Neural cell (in vitro differentiated cells): ENCODE results near the gene PIGO. TPM values are rescaled to one million over a fixed set of nuclear protein-coding genes. Genes with fewer than 3 reads are reported as not detected.

Experiments
- H2AFZ ChIP-seq: fragments of 200-600, 300-800 bp; sonication (generic), shearing (Covaris generic); 2 replicates; pipeline ENCODE4 v1.6.0; 2014; ENCODE audit warnings: low read depth, mild to moderate bottlenecking, antibody characterized with exemption, low read length, moderate library complexity
- H3F3A ChIP-seq: fragments of 200-600 bp; shearing (Covaris generic); 2 replicates; pipeline ENCODE4 v1.6.1; 2016; ENCODE audit warnings: mild to moderate bottlenecking, moderate library complexity, mixed read lengths, antibody characterized with exemption, low read length; ENCODE audit not compliant: insufficient read depth, poor library complexity, severe bottlenecking
- H3K27ac ChIP-seq: fragments of 200-600, 300-800 bp; sonication (generic), shearing (Covaris generic); 2 replicates; pipeline ENCODE4 v1.5.1; 2014; ENCODE audit warnings: mild to moderate bottlenecking, low read length, moderate library complexity
- H3K27me3 ChIP-seq: fragments of 300-800, 200-600 bp; sonication (generic), shearing (Covaris generic); 2 replicates; pipeline ENCODE4 v1.6.0; 2014; ENCODE audit warnings: mild to moderate bottlenecking, low read depth, low read length, moderate library complexity; ENCODE audit not compliant: insufficient read depth
- H3K36me3 ChIP-seq: fragments of 300-800, 200-600 bp; sonication (generic), shearing (Covaris generic); 2 replicates; pipeline ENCODE4 v1.5.1; 2014; ENCODE audit warnings: mild to moderate bottlenecking, antibody characterized with exemption, low read length, moderate library complexity; ENCODE audit not compliant: insufficient read depth
- H3K4me2 ChIP-seq: fragments of 300-800, 200-600 bp; sonication (generic), shearing (Covaris generic); 2 replicates; pipeline ENCODE4 v1.6.0; 2014; ENCODE audit warnings: mild to moderate bottlenecking, low read length
- H3K4me3 ChIP-seq: fragments of 300-800, 200-600 bp; sonication (generic), shearing (Covaris generic); 2 replicates; pipeline ENCODE4 v1.5.1; 2014; ENCODE audit warnings: mild to moderate bottlenecking, low read length, moderate library complexity
- H3K79me2 ChIP-seq: fragments of 200-600 bp; shearing (Covaris generic); replicated peaks from 2 replicates; pipeline ENCODE4 v1.6.0; 2014; ENCODE audit warnings: mild to moderate bottlenecking, low read length, moderate library complexity; ENCODE audit not compliant: insufficient read depth
- H3K9ac ChIP-seq: fragments of 300-800, 200-600 bp; sonication (generic), shearing (Covaris generic); 2 replicates; pipeline ENCODE4 v1.6.1; 2016; ENCODE audit warnings: mild to moderate bottlenecking, low read length, mixed read lengths
- H3K9me2 ChIP-seq: fragments of 200-600 bp; shearing (Covaris generic); 2 replicates; pipeline ENCODE4 v1.6.1; 2016; ENCODE audit warnings: mild to moderate bottlenecking, low read length, mixed read lengths; ENCODE audit not compliant: insufficient read depth
- H3K9me3 ChIP-seq: fragments of 200-600, 300-800 bp; sonication (generic), shearing (Covaris generic); 2 replicates; pipeline ENCODE4 v1.6.1; 2016; ENCODE audit warnings: mild to moderate bottlenecking, mixed run types, low read length, moderate library complexity, mixed read lengths
- H4K20me1 ChIP-seq: fragments of 200-600 bp; shearing (Covaris generic); 2 replicates; pipeline ENCODE4 v1.6.1; 2016; ENCODE audit warnings: mild to moderate bottlenecking, mixed run types; ENCODE audit not compliant: insufficient read depth
- EP300 ChIP-seq: fragments of 450-650 bp; conservative IDR thresholded peaks from 2 replicates; pipeline ENCODE4 v1.6.1; 2014; ENCODE audit warnings: antibody characterized with exemption, mild to moderate bottlenecking, moderate library complexity; ENCODE audit not compliant: poor library complexity, severe bottlenecking
- EZH2 ChIP-seq: fragments of 200-600, 300-800 bp; shearing (Covaris generic), sonication (generic); IDR thresholded peaks from 2 replicates; pipeline ENCODE4 v1.6.1; 2014; ENCODE audit warnings: antibody characterized with exemption, low read length, borderline replicate concordance, mild to moderate bottlenecking; ENCODE audit not compliant: insufficient read depth, poor library complexity, severe bottlenecking
- MXI1 ChIP-seq: fragments of 450-650 bp; conservative IDR thresholded peaks from 2 replicates; pipeline ENCODE4 v1.6.1; 2014; ENCODE audit warnings: antibody characterized with exemption, mild to moderate bottlenecking; ENCODE audit not compliant: poor library complexity, severe bottlenecking
- POLR2AphosphoS5 ChIP-seq: IDR thresholded peaks from 2 replicates; pipeline ENCODE4 v1.6.1; 2012
- RAD21 ChIP-seq: fragments of 450-650 bp; conservative IDR thresholded peaks from 2 replicates; pipeline ENCODE4 v1.6.1; 2014; ENCODE audit warnings: antibody characterized with exemption, mild to moderate bottlenecking, moderate library complexity
- TAF1 ChIP-seq: IDR thresholded peaks from 2 replicates; pipeline ENCODE4 v1.6.1; 2012; ENCODE audit warnings: low read depth
- polyA plus RNA-seq: library from polyadenylated mRNA; depleted of rRNA; stranded (reverse); fragments of >200 nt; gene quantifications from 2 replicates; pipeline ENCODE4 v1.2.3, GENCODE V29; 2014
- TF ChIP-seq, protein P1 (sequence below): IDR thresholded peaks from 2 replicates; pipeline ENCODE4 v1.6.1; 2012; ENCODE audit warnings: borderline replicate concordance
- TF ChIP-seq, protein P2 (sequence below): fragments of 450-650 bp; IDR thresholded peaks from 2 replicates; pipeline ENCODE4 v1.5.1; 2014; ENCODE audit warnings: antibody characterized with exemption, mild to moderate bottlenecking, moderate library complexity; ENCODE audit not compliant: poor library complexity, severe bottlenecking

Gene PIGO
- polyA plus RNA-seq, 1 donor from 2014 or later: 8.5 TPM

DNA sequence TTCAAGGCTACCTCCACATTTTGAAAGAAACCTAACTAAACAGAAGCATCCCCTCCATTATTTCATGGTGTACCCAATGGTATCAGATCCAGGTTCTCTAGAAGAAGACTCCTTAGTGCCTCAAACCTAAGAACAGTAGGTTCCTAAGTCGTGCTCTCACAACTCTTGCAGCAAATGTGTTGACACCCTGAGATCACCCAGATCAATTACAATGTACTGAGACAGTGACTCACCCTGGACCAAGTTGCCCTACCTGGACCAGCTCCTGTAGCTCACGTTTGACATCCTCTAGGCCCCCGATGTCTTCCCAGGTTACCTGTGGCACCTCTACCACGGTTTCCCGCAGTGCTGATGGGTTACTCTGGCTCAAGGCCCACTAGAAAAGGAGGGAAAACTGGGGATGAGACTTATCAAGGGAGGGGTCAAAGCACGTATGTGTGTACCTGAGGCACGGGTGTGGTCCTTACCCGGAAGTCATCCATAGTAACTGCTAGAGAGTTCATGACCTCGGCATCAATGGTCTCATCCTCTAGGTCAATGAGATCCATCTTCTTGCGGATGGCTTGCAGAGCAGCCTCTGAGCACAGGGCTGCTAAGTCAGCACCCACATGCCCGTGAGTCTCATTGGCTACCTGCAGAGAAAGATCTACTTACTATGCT lies 35.7 kb downstream of the PIGO start:
- Histone ChIP-seq H3K27me3 (no peaks in the 10 kb centered on the region), H3K9me3 (no peaks in the 10 kb centered on the region), H3K27ac (no peak overlapping the region), H4K20me1 (no peaks in the 10 kb centered on the region), H3K4me3 (no peak overlapping the region), H2AFZ (no peak overlapping the region), H3K9me2 (no peaks in the 10 kb centered on the region), H3F3A (no peaks in the 10 kb centered on the region), H3K36me3 (peaks cover 15% of the 10 kb centered on the region), H3K4me2 (no peak overlapping the region), H3K79me2 (peaks cover 5% of the 10 kb centered on the region), H3K9ac (no peak overlapping the region)
- no peak for TF ChIP-seq EZH2
- TF ChIP-seq TAF1: no peak
- no peak for TF ChIP-seq EP300

DNA sequence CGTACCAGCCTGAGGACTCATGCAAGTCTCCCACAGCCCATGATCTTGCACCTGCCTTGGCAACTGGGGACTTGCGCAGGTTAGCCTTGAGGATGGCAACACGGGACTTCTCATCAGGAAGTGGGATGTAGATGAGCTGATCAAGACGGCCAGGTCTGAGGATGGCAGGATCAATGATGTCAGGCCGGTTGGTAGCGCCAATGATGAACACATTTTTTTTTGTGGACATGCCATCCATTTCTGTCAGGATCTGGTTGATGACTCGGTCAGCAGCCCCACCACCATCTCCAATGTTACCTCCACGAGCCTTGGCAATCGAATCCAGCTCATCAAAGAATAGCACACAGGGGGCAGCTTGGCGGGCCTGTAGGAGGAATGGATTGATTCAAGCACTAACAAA lies 37.0 kb downstream of the PIGO start:
- peaks cover 20% of the 10 kb centered on the region for H3K36me3 ChIP-seq
- no peaks in the 10 kb centered on the region for H4K20me1 ChIP-seq
- no peak overlapping the region for H3K27ac ChIP-seq
- H3K4me2 ChIP-seq: no peak overlapping the region
- no peaks in the 10 kb centered on the region for H3K9me3 ChIP-seq
- H2AFZ ChIP-seq: no peak overlapping the region
- H3F3A ChIP-seq: no peaks in the 10 kb centered on the region
- no peaks in the 10 kb centered on the region for H3K9me2 ChIP-seq
- no peak overlapping the region for H3K9ac ChIP-seq
- H3K79me2 ChIP-seq: no peaks in the 10 kb centered on the region
- H3K4me3 ChIP-seq: no peak overlapping the region
- no peak for TF ChIP-seq TAF1
- TF ChIP-seq, protein P1, sequence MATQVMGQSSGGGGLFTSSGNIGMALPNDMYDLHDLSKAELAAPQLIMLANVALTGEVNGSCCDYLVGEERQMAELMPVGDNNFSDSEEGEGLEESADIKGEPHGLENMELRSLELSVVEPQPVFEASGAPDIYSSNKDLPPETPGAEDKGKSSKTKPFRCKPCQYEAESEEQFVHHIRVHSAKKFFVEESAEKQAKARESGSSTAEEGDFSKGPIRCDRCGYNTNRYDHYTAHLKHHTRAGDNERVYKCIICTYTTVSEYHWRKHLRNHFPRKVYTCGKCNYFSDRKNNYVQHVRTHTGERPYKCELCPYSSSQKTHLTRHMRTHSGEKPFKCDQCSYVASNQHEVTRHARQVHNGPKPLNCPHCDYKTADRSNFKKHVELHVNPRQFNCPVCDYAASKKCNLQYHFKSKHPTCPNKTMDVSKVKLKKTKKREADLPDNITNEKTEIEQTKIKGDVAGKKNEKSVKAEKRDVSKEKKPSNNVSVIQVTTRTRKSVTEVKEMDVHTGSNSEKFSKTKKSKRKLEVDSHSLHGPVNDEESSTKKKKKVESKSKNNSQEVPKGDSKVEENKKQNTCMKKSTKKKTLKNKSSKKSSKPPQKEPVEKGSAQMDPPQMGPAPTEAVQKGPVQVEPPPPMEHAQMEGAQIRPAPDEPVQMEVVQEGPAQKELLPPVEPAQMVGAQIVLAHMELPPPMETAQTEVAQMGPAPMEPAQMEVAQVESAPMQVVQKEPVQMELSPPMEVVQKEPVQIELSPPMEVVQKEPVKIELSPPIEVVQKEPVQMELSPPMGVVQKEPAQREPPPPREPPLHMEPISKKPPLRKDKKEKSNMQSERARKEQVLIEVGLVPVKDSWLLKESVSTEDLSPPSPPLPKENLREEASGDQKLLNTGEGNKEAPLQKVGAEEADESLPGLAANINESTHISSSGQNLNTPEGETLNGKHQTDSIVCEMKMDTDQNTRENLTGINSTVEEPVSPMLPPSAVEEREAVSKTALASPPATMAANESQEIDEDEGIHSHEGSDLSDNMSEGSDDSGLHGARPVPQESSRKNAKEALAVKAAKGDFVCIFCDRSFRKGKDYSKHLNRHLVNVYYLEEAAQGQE: no peak
- no peak for TF ChIP-seq POLR2AphosphoS5
- no peak for TF ChIP-seq MXI1
- TF ChIP-seq RAD21: no peak
- TF ChIP-seq, protein P2, sequence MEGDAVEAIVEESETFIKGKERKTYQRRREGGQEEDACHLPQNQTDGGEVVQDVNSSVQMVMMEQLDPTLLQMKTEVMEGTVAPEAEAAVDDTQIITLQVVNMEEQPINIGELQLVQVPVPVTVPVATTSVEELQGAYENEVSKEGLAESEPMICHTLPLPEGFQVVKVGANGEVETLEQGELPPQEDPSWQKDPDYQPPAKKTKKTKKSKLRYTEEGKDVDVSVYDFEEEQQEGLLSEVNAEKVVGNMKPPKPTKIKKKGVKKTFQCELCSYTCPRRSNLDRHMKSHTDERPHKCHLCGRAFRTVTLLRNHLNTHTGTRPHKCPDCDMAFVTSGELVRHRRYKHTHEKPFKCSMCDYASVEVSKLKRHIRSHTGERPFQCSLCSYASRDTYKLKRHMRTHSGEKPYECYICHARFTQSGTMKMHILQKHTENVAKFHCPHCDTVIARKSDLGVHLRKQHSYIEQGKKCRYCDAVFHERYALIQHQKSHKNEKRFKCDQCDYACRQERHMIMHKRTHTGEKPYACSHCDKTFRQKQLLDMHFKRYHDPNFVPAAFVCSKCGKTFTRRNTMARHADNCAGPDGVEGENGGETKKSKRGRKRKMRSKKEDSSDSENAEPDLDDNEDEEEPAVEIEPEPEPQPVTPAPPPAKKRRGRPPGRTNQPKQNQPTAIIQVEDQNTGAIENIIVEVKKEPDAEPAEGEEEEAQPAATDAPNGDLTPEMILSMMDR: no peak
- no peak for TF ChIP-seq EP300
- no peak for TF ChIP-seq EZH2
- H3K27me3 ChIP-seq: no peaks in the 10 kb centered on the region

DNA sequence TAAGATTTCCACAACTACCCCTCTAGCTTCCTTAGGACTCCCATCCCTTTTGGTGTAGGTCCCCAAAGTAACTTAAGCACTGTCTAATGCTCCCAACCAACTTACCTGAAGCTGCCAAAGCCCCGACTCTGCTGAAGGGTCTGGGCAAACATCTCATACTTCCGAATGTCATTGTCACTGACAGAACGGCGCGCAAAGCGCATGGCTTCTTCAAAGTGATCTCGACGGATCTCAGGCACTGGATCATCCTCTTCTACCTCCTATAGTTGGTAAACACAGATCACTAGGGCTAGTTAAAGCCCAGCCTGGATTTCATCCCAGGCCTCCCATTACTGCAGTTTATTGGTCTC lies 39.1 kb downstream of the PIGO start:
- Histone ChIP-seq H3K79me2 (no peaks in the 10 kb centered on the region), H2AFZ (no peak overlapping the region), H3K9me2 (no peaks in the 10 kb centered on the region), H3K4me2 (no peak overlapping the region), H3K27me3 (no peaks in the 10 kb centered on the region), H3K9ac (no peak overlapping the region), H3K36me3 (peaks cover 15% of the 10 kb centered on the region), H4K20me1 (no peaks in the 10 kb centered on the region), H3K4me3 (no peak overlapping the region), H3K9me3 (no peaks in the 10 kb centered on the region), H3K27ac (no peak overlapping the region), H3F3A (no peaks in the 10 kb centered on the region)
- TF ChIP-seq TAF1: no peak
- TF ChIP-seq MXI1: no peak
- no peak for TF ChIP-seq EP300
- no peak for TF ChIP-seq POLR2AphosphoS5
